CD4-positive, alpha-beta T cell treated with Interleukin-6 for 4 hours (primary cell): ENCODE measurements around the gene ALCAM.
"Not testable (repeated sequence)": the region's sequence is repeated elsewhere in the genome, so short reads cannot be mapped to it uniquely, and the experiment has no call there.

Experiments
- DNase-seq: peaks from one replicate; pipeline ENCODE4 v3.0.0-alpha.2; 2020; ENCODE audit warnings: mixed read lengths

ALCAM gene

GRCh38 chr3:105392598-105392997, 25.9 kb downstream of the ALCAM start:
- not testable (repeated sequence) for DNase-seq

DNA sequence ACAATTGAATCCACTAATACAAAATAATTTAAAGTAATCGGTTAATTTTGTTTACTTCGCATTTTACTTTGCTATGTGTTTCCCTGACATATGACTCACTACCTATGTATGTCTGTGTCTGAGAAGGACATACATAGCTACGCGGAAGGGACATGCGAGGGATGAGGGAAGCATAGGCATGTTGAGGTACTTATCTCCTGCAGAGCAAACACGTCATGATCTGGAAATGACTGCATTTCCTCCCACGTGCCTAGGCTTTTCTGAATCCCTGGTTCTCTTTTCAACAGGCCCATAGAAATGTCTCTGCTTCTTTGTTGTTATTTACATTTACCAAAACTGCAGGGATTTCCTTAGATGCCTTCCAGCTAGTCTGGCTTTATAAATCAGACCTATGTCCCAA, 27.5 kb downstream of the ALCAM start:
- DNase-seq, result no peak

DNA sequence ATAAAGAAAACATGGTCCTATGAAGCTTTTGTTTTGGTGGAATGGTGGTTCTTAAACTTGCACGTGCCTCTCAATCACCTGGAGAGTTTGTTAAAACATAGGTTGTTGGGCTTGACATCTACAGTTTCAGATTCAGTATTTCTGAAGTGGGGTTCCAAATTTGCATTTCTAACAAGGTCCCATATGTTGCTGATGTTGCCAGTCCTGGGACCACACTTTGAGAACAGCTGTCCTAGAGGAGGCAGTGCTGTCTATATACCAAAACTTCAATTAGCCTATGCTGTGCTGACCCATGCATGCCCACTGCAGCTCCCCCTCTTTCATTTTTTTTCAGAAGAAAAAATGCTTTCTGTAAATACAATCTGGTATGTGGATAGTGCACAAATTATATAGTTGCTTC, 31.3 kb downstream of the ALCAM start:
- DNase-seq, result no peak

GRCh38 chr3:105398437-105398836, 31.7 kb downstream of the ALCAM start:
- no peak for DNase-seq

GRCh38 chr3:105399062-105399461, 32.4 kb downstream of the ALCAM start:
- no peak for DNase-seq

GRCh38 chr3:105399611-105400010, 32.9 kb downstream of the ALCAM start:
- no peak for DNase-seq

GRCh38 chr3:105401254-105401653, 34.5 kb downstream of the ALCAM start:
- no peak for DNase-seq

DNA sequence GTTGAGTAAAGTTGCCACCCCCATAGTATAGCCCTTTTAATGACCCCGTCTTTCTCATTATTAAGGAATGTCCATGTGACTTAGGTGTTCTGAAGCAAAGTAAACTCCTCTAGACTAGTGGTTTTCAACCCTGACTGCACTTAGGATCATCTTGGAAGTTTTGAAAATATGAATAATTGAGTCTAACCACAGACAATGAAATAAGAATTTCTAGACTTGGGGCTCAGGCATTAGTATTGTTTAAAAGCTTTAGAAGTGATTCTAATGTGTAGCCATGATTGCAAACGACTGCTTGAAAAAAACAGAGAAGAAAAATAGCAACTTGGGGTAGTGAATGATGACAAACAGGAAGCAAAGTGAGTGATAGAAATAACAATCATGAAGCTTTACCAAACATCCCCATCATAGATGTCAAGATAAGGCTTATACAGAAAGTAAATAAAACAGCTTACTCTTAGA, 35.0 kb downstream of the ALCAM start:
- no peak for DNase-seq

DNA sequence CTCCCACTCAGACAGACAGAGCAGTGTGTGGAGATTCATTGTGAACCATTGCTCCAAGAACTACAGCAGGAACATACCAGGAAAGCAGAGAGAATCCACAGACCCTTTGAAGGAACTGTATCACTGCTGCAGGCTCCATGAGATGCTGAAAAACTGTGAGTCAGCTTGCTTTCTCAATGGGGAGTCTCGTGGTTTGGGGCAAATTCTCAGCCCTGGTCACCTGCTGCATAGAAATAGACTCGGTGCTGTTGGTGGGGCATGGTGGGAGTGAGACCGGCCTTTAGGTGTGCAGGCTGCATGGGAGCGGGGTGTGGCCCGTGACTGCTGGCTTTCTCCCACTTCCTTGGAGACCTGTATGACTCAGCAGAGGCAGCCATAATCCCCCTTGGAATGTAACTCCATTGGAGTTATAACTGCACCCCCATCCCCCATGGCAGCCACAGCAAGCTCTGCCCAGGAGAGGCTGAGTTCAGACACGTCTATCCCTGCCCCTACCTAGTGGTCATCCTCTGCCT, 35.6 kb downstream of the ALCAM start:
- no peak for DNase-seq

- DNase-seq, result not testable (repeated sequence)
Observed at GRCh38 chr3:105403034-105403433, 36.3 kb downstream of the ALCAM start.

GRCh38 chr3:105406268-105406667, 39.6 kb downstream of the ALCAM start:
- DNase-seq, result no peak

- DNase-seq, result no peak
Observed at GRCh38 chr3:105409364-105409763, 42.7 kb downstream of the ALCAM start.

GRCh38 chr3:105413343-105413887, 46.7 kb downstream of the ALCAM start:
- no peak for DNase-seq

GRCh38 chr3:105414841-105415240, 48.1 kb downstream of the ALCAM start:
- DNase-seq, result no peak

- no peak for DNase-seq
Observed at GRCh38 chr3:105415951-105416350, 49.2 kb downstream of the ALCAM start.

- DNase-seq, result no peak
Observed at GRCh38 chr3:105417525-105418289, 51.0 kb downstream of the ALCAM start.

DNA sequence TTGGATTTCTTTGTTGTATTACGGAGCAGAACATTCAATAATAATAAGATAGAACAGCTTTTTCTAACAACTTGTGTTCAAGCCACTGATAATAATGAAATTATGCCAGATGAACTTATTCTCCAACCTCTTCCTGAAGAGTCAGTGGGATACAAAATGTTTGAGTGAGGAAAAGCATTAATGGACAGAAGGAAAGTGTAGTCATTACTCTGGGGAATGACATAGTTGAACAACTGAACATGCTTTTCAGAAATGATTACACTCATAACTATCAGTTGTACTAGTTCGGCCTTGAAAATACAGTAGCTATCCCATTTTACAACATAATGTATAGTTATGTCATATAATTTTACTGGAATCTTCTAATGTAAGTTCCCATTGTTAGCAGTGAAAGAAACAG, 55.9 kb downstream of the ALCAM start:
- DNase-seq, result no peak

DNA sequence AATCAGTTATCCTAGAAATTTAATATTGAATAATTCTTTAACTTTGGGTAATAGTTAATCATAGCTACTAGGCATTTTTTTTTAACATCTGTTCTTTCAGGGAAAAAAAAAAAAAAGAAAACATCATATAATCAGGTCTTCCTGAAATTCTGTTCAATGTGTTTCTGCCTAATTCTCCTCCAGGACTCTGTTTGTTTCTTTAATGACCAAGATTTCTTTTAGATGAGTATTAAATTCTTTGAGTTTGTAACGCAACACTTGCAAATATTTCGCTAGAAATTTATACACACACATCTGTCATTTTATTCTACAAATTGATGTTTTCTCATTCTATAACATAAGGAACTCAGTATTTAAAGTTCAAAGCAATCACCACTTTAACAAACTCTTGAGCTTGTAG, 56.7 kb downstream of the ALCAM start:
- no peak for DNase-seq

- no peak for DNase-seq
Observed at GRCh38 chr3:105424412-105425152, 57.9 kb downstream of the ALCAM start.

GRCh38 chr3:105425153-105425502, 58.4 kb downstream of the ALCAM start:
- no peak for DNase-seq

GRCh38 chr3:105427332-105427731, 60.6 kb downstream of the ALCAM start:
- DNase-seq, result no peak

DNA sequence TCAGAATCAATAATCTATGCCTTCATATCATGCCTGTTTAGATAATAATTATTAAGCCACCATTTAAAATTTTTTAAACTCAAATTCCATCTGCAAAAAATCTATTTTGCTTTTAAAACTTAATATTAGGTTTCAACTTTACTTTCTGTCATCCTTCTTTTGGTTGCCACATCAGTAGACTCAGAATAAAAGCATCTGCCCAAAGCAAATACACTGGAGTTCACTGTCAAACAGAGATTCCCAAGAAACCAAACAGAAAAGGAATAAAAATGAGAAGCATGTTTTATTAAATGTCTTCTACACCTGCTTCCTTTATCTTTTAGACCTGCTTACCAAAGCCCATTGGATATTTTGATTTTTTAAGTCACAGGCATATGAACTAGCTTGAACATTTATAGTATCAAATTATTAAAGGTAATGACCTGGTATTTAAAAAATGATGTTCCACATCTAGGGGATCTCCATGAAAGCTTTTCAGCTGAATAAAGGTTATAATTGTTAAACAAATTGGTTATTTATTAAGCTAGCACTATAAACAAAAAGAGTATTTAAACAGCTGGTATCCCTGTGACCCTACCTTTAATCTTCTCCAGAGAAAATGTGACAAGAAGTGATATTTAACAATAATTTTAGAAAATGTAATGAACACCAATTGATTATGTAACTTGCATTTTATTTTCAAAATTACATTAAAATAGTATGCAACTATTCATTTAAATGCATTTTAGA, 62.5 kb downstream of the ALCAM start:
- DNase-seq, result no peak

DNA sequence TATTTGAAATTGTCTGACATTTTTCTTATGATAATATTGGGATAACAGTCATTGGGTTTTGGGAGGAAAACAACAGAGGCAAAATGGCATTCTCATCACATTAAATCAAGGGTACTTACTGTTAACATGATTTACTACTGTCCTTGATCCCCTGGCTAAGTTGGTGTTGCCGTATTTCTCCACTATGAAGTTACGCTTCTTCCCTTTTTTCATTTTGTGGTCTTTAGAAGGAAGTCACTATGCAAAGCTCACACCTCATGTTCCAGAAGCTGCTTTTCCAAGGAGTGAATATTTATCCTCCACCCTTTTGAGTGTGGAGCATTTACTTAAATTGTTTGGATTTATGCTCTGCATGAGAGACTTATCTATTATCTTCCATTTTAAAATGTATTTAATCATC, 63.7 kb downstream of the ALCAM start:
- DNase-seq, result no peak
